Cardiac muscle cell (in vitro differentiated cells and primary cell): Measurements from ENCODE around the gene TBC1D23. TPM values are rescaled to one million over a fixed set of nuclear protein-coding genes. Genes with fewer than 3 reads are reported as not detected.
"Not testable (repeated sequence)": the region's sequence is repeated elsewhere in the genome, so short reads cannot be mapped to it uniquely, and the experiment has no call there.

ENCODE experiments used
- DNase-seq, 2 donors: peaks; one replicate each; pipeline versions ENCODE4 v3.0.0 to v3.0.0-alpha.2; 2010 to 2017; ENCODE audit warnings: low read depth in 1 of 2, low spot score in 1 of 2
- H3K27ac ChIP-seq: fragments of 200-600 bp; sonication (generic); 2 replicates; pipeline ENCODE4 v1.5.1; 2016
- H3K27me3 ChIP-seq: fragments of 200-600 bp; sonication (generic); 2 replicates; pipeline ENCODE4 v1.6.0; 2016; ENCODE audit warnings: control low read depth
- H3K36me3 ChIP-seq: fragments of 200-600 bp; sonication (generic); 2 replicates; pipeline ENCODE4 v1.5.1; 2016; ENCODE audit warnings: control low read depth
- H3K4me1 ChIP-seq: fragments of 200-600 bp; sonication (generic); 2 replicates; pipeline ENCODE4 v1.8.1; 2017; ENCODE audit warnings: low read depth, mild to moderate bottlenecking, mixed run types
- H3K4me3 ChIP-seq: fragments of 200-600 bp; sonication (generic); 2 replicates; pipeline ENCODE4 v1.5.1; 2016; ENCODE audit warnings: mild to moderate bottlenecking
- H3K9me3 ChIP-seq: fragments of 200-600 bp; sonication (generic); 2 replicates; pipeline ENCODE4 v1.5.1; 2017; ENCODE audit warnings: low read depth, mild to moderate bottlenecking, control low read depth
- CTCF ChIP-seq: IDR thresholded peaks from 2 replicates; pipeline ENCODE4 v1.5.1; 2012; ENCODE audit warnings: low read depth, mild to moderate bottlenecking, low read length
- polyA plus RNA-seq: library from polyadenylated mRNA; unstranded; fragments of >200 nt; fragmentation: Nextera tagmentation; extraction: Ambion mirVana; gene quantifications from 2 replicates; pipeline ENCODE4 v1.2.1, GENCODE V29; 2016
- total RNA-seq: library from RNA; depleted of rRNA; stranded (reverse); fragments of >200 nt; gene quantifications from 2 replicates; pipeline ENCODE4 v1.2.3, GENCODE V29; 2016

The TBC1D23 gene
- total and polyA plus RNA-seq, 2 experiments from 2014 or later = 15.3 to 19.3 TPM

GRCh38 chr3:100333051-100333450 is 72.3 kb downstream of the TBC1D23 start:
- no peak overlapping the region for H3K27ac ChIP-seq
- no peak for DNase-seq
- no peaks in the 10 kb centered on the region for H3K9me3 ChIP-seq
- no peaks in the 10 kb centered on the region for H3K27me3 ChIP-seq
- no peak for TF ChIP-seq CTCF
- no peaks in the 10 kb centered on the region for H3K36me3 ChIP-seq
- no peak overlapping the region for H3K4me3 ChIP-seq
- H3K4me1 ChIP-seq = peaks cover 6% of the 10 kb centered on the region

GRCh38 chr3:100333970-100334487 is 73.2 kb downstream of the TBC1D23 start:
- DNase-seq = no peak
- TF ChIP-seq CTCF = no peak
- peak overlapping the region; percentile 61 for H3K4me3 ChIP-seq
- H3K9me3 ChIP-seq = no peaks in the 10 kb centered on the region
- peaks cover 11% of the 10 kb centered on the region for H3K4me1 ChIP-seq
- H3K27ac ChIP-seq = peak overlapping the region; percentile 4
- no peaks in the 10 kb centered on the region for H3K27me3 ChIP-seq
- no peaks in the 10 kb centered on the region for H3K36me3 ChIP-seq

GRCh38 chr3:100334488-100335351 is 73.9 kb downstream of the TBC1D23 start, which contains the start of gene NIT2:
Gene NIT2 (plus strand): TSS chr3:100334757. CDS start chr3:100334792, 35 bp downstream.
- DNase-seq = peak; percentile 89 to 93
- Histone ChIP-seq H3K27ac (peak within 1 kb of the TSS; percentile 59), H3K9me3 (no peaks in the 10 kb centered on the region), H3K36me3 (no peaks in the 10 kb centered on the region), H3K27me3 (no peaks in the 10 kb centered on the region), H3K4me1 (peaks cover 11% of the 10 kb centered on the region), H3K4me3 (peak within 1 kb of the TSS; percentile 61)
- TF ChIP-seq CTCF = no peak

GRCh38 chr3:100335434-100335833 is 74.6 kb downstream of the TBC1D23 start:
- Histone ChIP-seq H3K4me3 (peak overlapping the region; percentile 61), H3K4me1 (peaks cover 11% of the 10 kb centered on the region), H3K27me3 (no peaks in the 10 kb centered on the region), H3K9me3 (no peaks in the 10 kb centered on the region), H3K27ac (peak overlapping the region; percentile 59), H3K36me3 (peaks cover 4% of the 10 kb centered on the region)
- peak in 1 of 2 donors; percentile 29 for DNase-seq
- no peak for TF ChIP-seq CTCF

- not testable (repeated sequence) for H3K27me3 ChIP-seq, H3K27ac ChIP-seq
Measured at GRCh38 chr3:100336229-100336628, 75.4 kb downstream of the TBC1D23 start.

GRCh38 chr3:100338911-100339310 is 78.1 kb downstream of the TBC1D23 start:
- no peaks in the 10 kb centered on the region for H3K9me3 ChIP-seq
- no peak overlapping the region for H3K27ac ChIP-seq
- H3K4me3 ChIP-seq = no peak overlapping the region
- no peak for DNase-seq
- TF ChIP-seq CTCF = no peak
- H3K27me3 ChIP-seq = no peaks in the 10 kb centered on the region
- peaks cover 15% of the 10 kb centered on the region for H3K36me3 ChIP-seq
- H3K4me1 ChIP-seq = peaks cover 11% of the 10 kb centered on the region

More at GRCh38 chr3:100336229-100336628, 75.4 kb downstream of the TBC1D23 start:
- peaks cover 11% of the 10 kb centered on the region for H3K36me3 ChIP-seq
- not testable (repeated sequence) for DNase-seq, H3K4me3 ChIP-seq, H3K9me3 ChIP-seq
- peaks cover 11% of the 10 kb centered on the region for H3K4me1 ChIP-seq
